HG02938 (cell line): ENCODE measurements around the gene AGR3.
"Not testable (repeated sequence)": the region's sequence is repeated elsewhere in the genome, so short reads cannot be mapped to it uniquely, and the experiment has no call there.

ENCODE experiments used
- ATAC-seq: cut with Tn5 transposase; IDR thresholded peaks from one replicate; pipeline ENCODE4 v1.9.1; 2021; ENCODE audit warnings: mild to moderate bottlenecking, moderate library complexity; ENCODE audit not compliant: unreplicated experiment

The AGR3 gene

DNA sequence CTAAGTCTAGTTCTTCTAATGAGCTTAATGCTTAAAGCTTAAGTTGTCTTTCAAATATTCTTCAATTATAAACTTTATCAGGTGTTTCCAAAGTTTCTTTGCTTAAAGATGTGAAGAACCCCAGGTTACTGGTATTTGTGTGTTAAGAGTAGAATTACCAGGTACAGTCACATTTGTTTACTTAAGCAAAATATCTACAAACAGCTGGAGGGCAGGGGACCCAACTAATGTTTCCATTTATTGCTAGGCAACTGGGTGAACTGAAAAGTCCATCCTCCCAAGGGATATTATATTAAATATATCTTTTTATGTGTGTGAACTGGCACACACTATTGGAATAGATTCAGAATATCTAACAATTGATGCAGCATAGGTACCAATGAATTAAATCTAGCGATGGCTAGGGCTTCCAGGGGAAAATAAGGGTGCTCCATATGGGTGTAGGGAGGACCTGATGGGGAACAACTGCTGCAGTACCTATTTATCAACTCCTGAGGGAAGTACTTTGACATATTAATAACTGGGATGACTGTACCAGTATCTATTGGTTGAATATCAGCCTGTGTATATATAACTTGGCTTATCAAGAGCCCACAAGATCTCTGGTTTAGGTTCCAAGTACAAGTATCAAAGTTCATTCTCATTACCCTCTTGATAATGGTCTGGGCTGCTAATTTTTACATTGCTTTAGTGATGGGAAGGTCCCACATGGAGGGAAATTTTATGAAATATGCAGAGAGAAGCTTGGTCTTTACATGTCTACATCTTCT is 10.3 kb upstream of the AGR3 start:
- ATAC-seq: no peak

DNA sequence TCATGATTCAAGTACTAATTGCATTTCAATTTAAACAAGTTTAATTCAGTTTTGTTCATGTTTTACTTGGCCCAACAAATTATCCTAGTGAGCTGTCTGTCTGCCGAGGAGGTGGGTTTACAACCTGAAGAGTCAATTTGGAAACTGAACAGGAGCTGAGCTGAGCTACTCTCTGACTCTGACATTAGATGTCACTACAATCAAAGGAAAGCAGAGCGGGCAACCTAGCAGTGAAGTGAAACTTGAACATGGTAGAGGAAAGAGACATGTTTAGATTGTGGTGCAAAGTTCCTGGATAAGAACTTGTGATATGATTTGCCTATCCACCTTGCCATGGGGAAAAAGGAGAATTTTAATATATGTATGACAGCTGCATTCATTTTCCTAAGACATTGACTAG is 9.6 kb upstream of the AGR3 start:
- ATAC-seq: no peak

DNA sequence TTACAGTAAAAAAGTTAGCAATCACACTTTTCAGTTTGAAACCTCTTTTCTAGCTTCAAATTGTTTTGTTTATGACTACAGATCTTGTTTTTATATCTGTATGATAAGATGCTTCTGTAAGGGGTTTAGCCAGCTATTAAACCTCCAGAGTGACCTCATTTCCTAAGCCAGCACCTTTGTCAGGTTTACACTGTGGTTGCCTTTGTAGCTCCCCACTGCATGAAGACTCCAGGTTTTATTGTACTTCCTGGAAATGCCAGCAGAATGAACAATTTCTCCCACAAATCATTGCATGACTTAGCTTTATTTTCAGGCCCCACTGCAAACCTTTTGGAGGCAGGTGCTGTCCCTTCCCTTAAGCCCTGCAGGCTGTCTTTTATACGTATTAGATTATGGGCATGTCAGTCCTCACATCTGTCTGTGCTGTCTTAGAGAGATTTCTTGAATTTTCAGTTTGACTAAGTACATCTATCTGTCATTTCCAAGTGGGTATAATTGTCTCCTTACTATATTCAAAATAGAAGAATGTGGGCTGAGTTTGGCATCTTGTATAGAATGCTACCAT is 8.2 kb upstream of the AGR3 start:
- ATAC-seq: no peak

DNA sequence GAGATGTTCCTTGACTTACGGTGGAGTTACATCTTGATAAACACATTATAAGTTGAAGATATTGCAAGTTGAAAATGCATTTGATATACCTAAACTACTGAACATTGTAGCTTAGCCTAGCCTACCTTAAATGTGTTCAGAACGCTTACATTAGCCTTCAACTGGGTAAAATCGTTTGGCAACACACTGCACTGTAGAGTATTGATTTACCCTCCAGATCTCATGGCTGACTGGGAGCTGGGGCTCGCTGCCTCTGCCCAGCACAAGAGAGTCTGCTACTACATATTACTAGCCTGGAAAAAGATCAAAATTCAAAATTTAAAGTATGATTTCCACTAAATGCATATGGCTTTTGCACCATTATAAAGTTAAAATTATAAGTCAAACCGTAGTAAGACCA is 7.5 kb upstream of the AGR3 start:
- ATAC-seq: no peak

DNA sequence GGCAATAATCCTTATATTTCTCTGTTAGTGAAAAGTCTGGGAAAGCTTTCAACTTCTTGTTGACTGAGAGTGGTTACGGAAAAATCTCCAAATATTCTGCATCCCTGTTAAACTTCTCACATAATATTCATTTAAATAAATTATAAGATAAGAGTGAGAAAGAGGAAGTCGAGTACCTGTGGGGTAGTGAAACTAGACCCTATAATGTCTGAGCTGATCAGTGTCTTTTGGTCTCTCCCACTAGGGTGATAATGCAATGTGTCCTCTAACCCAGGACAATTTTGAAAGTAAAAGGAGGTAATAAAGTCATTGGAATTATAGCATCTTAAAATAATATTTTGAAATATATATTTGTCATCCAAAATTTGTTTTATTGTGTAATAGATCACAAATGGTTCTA is 2.1 kb upstream of the AGR3 start:
- no peak for ATAC-seq

DNA sequence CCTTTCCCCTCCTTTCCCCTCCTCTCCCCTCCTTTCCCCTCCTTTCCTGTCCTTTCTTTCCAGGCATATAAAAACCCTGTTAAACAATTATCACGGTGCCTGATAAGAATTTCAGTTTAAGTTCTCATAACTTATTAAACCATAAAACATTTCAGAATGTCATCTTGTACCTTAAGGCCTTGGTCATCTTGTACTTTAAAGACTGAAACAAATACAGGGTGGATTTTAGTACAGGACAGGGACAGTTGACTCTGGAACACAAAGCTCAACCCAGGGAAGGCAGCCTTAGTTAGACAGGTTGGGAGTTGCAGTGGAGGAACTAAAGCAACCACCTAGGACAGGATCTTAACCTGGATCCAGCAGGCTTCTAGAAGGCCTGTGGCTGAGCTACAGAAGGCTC is 1.2 kb downstream of the AGR3 start:
- no peak for ATAC-seq

DNA sequence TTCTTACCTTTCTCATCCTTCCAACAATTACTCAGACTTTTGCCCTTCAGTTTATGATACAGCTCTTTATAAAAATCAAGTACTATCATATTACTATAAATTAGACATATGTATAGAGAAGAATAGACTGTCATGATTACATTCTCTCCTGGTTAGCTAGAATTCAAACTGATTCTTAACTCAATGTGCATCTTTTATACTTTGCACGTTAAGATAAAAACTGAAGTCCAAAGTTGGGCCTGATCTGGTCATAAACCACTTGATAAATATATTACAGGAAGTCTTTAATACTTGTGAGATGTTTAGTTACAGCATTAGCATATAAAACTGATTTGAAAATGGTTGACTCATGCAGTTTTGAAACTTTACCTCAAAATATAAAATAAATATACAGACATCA is 2.6 kb downstream of the AGR3 start:
- ATAC-seq: no peak

DNA sequence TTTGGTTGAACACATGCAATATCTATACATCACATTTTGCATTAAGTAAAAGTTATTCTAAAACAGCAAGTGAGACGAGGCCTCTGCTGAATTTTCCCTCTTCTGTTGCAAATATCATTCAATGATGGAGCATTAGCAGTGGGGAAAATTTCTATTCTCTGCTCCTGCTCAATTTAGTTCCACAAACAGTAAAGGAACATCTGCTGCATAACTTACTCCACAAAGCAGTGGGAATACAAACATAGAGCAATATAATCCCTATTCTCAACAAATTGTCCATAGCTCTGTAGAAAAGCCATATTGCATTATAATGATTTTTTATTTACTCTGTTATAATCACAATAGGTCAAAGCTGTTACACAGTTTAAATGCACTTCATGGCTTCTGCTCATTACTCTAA is 5.9 kb downstream of the AGR3 start:
- no peak for ATAC-seq

DNA sequence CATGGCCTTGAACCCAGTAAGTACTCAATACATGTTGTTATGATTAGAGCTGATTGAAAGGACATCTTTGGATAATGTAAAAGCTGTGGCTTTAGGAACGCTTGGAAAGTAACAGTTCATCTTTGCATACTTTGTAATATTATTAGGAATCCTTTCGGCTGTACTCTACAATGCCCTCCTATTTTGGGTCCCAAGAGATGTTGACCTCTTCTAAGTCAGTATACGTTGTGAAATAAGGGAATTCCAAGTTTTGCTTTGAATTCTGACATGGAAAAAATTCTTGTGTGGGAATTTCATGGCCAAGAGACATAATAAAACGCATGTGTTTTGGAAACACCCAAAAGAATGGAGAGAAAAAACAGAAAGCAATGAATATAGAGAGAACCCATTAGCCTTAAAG is 7.7 kb downstream of the AGR3 start:
- no peak for ATAC-seq

DNA sequence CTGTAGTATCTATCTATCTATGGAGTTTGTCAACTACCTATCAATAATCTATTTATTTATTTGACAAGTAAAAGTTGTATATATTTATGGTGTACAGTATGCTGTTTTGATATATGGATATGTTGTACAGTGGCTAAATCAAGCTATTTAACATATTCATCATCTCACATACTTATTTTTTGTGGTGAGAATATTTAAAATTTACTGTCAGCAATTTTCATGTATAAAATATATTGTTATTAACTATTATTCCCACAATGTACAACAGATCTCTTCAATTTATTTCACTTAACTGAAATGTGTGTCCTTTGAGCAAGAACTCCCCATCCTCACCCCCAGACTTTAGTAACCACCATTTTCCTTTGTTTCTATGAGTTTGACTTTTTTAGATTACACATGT is 14.5 kb downstream of the AGR3 start:
- ATAC-seq: no peak

DNA sequence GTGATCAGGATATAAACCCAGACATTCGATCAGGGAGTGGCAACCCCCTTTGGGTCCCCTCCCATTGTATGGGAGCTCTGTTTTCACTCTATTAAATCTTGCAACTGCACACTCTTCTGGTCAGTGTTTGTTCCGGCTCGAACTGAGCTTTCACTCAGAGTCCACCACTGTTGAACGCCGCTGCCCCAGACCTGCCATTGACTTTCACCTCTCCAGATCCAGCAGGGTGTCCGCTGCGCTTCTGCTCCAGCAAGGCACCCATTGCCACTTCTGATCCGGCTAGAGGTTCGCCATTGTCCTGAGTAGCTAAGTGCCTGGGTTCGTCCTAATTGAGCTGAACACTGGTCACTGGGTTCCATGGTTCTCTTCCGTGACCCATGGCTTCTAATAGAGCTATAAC is 28.6 kb downstream of the AGR3 start:
- ATAC-seq: not testable (repeated sequence)

DNA sequence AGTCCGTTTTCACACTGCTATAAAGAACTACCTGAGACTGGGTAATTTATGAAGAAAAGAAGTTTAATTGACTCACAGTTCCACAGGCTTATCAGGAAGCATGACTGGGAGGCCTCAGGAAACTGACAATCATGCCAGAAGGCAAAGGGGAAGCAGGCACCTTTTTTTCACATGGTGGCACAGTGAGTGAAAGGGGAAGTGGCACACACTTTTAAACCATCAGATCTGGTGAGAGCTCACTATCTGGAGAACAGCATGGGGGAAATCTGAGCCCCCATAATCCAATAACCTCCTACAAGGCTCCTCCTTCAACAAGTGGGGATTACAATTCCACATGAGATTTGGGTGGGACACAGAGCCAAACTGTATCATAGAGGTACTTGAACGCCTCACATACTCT is 30.0 kb downstream of the AGR3 start:
- ATAC-seq: no peak

DNA sequence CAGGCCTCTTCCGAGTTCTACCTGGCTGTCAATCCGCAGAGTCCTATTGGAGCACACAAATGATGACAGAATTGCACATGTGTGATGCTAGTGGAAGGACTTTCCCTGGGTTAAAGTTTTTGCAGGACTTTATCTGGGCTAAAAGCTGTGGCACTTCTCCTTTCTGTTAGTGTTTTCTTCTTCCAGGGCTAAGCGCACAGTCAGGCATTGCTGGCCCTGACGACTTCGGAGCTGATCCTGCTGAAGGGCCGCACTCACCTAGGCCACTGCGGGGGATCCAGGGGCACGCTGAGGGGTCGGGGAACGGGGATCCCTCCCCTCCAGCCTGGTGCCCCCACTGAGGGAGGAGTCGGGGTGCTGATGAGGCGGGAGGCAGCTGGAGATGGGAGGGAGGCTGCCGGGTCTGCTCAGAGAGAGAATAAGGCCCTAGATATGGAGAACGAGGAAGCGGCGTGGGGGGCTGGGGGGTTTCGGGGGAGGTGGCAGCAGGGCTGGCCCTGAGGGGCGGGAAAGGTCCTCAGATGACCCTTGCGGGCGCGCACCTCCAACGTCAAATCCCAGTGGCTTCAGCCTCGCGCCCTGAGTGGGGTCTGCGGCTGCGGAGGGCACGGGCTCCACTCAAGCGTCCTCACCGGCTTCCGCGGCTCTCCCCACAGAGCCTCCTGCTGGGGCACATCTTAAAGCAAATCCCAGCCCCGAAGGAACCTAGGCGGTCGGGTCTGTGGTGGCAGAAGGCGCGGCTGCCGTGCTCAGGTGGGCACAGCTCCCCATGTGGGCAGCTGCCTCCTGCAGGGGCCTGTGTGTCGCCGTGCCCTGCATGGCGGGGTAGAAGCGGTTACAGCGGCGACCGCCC is 30.9 kb downstream of the AGR3 start:
- no peak for ATAC-seq

DNA sequence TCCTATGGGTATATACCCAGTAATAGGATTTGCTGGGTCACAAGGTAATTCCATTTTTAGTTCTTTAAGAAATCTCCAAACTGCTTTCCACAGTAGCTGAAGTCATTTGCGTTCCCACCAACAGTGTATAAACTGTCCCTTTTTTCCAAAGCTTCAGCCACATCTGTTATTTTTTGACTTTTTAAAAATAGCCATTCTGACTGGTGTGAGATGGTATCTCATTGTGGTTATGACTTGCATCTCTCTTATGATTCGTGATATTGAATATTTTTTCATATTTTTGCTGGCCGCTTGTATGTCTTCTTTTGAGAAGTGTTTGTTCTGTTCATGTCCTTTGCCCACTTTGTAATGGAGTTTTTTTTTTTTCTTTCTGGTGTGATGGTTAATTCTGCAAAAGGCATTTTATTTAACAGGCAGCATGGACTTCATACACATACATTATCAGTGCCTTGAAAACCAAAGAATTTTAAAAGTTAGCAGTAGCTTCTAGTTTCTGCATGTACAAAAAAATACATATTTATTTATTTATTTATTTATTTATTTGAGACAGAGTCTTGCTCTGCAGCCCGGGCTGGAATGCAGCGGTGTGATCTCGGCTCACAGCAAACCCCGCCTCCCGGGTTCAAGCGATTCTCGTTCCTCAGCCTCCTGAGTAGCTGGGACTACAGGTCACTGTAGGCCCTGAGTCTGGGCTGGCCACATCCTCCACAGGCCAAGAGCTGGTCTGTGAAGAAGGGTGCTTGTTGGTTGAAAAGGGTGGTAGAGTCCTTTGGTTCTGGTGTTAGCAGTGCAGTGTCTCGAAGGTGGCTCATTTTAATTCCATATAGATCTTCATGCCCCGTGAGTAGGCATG is 32.3 kb downstream of the AGR3 start:
- ATAC-seq: no peak

DNA sequence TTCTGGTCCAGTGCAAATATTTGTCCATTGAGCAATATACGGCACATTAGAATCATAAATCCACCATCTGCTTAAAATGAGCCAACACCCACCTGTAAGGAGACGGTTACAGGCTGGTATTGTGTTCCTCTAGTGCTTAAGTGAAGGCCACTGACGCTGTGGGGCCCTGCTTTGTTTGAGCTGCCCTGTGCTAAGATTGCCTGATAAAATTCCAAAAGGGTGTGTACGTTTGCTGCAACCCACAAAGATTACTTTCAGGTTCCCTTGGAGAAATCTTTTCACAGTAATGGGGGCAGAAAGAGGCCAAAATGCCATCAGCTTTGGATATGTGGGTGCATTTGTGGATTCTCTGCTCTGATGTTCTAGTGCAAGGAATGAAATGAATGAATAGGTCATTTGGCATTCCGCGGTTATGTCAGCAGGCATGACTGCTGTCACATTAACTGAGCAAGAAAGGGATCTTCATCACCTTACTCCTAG is 34.4 kb downstream of the AGR3 start:
- ATAC-seq: no peak

DNA sequence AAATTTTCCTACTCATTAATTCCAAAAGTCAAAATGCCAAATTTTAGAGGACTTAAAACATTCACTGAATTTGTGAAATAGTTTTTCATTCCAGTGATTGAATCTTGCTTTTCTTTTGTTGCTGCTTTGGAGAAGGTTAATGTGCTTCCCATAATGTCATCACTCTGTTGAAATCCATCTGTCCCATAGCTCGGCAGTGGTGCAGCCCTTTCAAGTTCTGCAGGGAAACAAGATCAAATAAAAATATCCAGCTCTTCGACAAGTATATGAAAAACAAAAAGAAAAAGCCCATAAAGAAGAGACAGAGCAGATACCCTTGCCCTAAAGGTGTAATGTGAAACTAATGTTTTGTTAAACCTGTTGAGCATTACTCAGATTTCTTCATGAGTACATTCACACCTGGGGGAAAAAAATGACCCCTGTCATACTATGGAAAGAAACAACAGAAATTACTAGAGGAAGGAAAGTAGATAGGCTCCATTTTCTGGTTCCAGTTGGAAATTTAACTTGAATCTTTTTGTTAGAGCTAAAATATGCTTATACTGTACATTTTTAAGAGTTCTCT is 35.1 kb downstream of the AGR3 start:
- no peak for ATAC-seq

DNA sequence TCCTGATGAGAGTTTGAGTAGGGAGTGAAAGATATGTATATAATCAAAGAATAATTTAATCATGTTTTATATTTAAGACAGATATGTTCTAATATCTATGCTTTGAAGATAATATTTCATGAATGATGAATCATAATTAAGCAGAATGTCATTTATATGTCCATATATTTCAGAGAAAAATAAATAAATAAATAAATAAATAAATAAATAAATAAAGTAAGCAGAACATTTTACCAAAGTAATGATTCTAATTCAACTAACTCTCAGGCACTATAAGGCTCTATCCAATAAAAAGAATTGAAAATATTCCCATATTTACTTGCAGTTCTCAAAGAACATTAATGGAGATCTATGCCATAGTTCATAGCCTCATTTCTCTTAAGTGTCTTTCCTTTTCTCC is 36.0 kb downstream of the AGR3 start:
- ATAC-seq: no peak

DNA sequence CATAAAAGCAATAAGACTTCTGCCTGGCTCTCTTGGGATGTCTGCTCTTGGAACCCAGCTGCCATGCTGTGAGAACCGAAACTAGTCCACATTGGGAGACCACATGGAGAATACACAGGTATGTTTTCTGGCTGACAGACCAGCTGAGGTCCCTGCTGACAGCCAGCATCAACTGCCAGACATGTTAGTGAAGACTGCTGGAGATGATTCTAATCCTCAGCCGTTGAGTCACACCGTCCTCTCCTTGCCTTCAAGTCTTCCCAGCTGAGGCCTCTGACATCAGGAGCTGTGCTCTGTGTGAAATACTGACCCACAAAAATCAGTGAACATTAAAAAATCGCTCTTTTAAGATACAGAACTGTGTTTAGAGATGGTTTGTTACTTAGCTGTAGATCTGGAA is 40.1 kb downstream of the AGR3 start:
- ATAC-seq: no peak

DNA sequence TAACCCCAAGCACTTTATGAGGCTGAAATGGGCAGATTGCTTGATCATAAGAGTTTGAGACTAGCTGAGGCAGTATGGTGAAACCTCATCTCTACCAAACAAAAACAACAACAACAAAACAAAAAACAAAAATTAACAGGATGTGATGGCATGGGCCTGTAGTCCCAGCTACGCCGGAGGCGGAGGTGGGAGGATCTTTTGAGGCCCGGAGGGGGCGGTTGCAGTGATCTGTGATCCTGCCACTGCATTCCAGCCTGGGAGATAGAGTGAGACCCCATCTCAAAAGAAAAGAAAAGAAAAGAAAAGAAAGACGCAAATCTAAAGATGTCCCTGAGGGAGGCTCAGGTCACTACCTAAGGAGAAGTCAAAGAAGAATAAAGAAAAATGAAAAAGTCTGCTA is 41.7 kb downstream of the AGR3 start:
- ATAC-seq: no peak

DNA sequence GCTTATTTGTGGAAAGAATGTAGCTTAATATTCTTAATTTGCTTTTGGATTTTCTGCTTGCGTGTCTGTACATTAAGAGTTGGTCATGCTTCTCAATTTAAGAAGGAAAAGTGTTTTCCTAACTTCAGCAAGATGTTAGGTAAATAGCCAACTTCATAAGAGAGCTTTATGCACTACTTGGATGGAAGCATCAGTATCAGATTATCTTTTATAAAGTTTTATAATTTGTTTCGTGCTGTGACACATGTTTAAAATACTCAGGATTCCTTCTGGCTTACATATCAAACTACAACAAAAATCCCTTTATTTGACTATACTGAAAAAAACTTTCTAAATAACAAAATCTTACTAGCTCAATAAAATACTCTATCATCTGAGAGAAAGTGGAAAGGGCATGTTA is 42.1 kb downstream of the AGR3 start:
- no peak for ATAC-seq

DNA sequence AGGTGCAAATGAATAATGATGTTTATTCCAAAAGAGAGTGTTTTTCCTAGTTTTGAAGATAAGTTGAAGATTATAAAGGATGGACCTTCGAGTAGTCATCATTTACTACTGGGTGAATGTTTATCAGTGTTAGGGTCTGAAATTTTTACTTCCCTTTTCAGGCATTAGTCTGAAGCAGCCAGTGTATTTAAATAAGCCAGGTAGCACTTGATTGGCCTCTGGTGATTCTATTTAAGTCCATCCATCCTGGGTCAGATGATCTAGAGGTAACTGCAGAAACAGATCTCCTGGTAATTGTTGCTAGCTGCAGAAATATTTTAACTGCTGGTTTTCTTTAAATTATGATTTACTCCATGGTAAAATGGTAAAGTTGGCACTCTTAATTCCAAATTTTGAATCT is 42.9 kb downstream of the AGR3 start:
- ATAC-seq: no peak
